Astrocyte of the cerebellum (primary cell): ENCODE measurements around the gene SLC25A42.
A peak's percentile ranks its signal among the peaks of the same experiment; 100 is the strongest.

Experiments used
- DNase-seq: peaks from one replicate; pipeline ENCODE4 v3.0.0-alpha.2; 2011; ENCODE audit warnings: low read depth
- H3K4me3 ChIP-seq: 2 replicates; pipeline ENCODE4 v1.5.1; 2011; ENCODE audit warnings: mild to moderate bottlenecking, low read depth, low read length, moderate library complexity
- CTCF ChIP-seq: IDR thresholded peaks from 2 replicates; pipeline ENCODE4 v1.5.1; 2012; ENCODE audit warnings: low read length, low read depth, moderate library complexity, mild to moderate bottlenecking; ENCODE audit errors: missing control alignments
- in situ Hi-C: cut with HindIII; loops from 2 replicates; pipeline ENCODE4 v1.10.0; 2017; ENCODE audit warnings: low sequenced_read_pairs

The SLC25A42 gene

DNA sequence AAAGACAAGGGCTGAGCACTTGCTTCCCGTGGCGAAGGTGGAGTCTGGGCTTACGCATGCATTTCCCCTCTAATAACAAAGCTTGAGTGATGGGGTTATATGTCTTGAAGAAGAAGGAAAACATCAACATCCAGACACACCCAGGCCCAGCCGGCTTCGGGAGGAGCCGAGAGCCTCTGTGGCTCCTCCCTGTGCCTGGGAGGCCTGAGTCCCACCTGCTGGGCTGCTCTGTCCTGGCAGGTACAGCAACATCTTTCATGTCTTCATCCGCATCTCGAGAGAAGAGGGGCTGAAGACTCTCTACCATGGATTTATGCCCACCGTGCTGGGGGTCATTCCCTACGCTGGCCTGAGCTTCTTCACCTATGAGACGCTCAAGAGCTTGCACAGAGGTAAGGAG, 43.9 kb downstream of the SLC25A42 start:
- H3K4me3 ChIP-seq = no peak overlapping the region
- no peak for DNase-seq
- no peak for TF ChIP-seq CTCF
- in situ Hi-C loops = no loop called here

GRCh38 chr19:19109601-19110000, 45.8 kb downstream of the SLC25A42 start:
- DNase-seq = no peak
- no peak for TF ChIP-seq CTCF
- in situ Hi-C loops = no loop called here
- no peak overlapping the region for H3K4me3 ChIP-seq

DNA sequence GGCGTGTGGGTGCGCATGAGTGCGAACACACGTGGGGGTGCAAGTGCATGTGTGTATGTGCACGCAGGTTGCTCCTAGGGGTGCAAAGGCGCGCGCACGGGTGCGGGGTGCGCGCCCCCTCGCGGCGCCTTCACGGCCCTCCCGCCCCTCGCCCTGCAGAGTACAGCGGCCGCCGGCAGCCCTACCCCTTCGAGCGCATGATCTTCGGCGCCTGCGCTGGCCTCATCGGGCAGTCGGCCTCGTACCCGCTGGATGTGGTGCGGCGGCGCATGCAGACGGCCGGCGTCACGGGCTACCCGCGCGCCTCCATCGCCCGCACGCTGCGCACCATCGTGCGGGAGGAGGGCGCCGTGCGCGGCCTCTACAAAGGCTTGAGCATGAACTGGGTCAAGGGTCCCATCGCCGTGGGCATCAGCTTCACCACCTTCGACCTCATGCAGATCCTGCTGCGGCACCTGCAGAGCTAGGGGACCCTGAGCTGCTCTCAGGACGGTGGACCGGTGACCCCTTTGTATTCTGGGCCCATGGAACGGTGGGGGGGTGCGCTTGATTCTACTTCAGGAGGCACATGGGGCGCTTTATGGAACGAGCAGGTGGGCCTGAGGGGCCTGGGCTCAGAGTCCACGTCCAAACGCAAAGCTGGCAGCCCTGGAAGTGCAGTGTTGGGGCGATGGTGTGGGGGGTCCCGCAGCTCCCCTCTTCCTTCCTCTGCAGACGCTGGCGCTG, 46.8 kb downstream of the SLC25A42 start:
- DNase-seq = no peak
- H3K4me3 ChIP-seq = no peak overlapping the region
- in situ Hi-C loops = no loop called here
- TF ChIP-seq CTCF = peak; percentile 48

DNA sequence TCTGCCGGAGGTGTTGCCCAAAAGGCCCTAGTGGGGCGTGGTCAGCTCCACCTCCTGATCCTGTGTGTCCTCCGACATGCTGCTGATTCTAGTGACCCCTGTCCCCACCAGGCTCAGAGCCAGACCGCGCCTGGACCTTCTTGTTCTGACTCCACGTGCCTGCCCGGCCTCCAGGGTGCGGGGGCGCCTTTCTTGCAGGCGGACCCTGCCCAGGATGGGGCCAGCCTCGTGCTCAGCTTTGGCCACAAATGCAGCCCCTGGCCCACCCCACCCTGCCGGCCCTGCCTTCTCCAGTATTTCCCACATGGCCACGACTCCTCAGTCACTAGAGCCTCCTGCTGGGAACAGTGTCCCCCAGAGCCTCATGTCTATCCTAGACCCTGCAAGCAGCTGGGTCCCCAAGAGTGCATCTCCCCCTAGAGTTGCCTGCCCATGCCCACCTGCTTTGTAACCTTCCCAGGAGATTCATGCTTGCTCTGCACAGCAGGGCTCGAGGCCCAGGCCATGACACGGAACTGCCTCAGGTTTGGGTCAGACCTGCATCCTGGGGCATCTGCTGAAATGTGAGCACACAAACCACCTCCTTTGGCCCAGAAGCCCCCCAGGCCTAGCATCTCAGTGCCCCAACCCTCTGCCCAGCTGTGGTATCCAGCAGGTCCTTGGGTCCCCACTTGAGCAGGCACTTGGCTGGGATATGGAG, 47.5 kb downstream of the SLC25A42 start:
- no peak for TF ChIP-seq CTCF
- in situ Hi-C loops = no loop called here
- no peak for DNase-seq
- no peak overlapping the region for H3K4me3 ChIP-seq

GRCh38 chr19:19111967-19112580, 48.3 kb downstream of the SLC25A42 start:
- no peak for DNase-seq
- no peak overlapping the region for H3K4me3 ChIP-seq
- in situ Hi-C loops = no loop called here
- no peak for TF ChIP-seq CTCF

GRCh38 chr19:19113040-19113626, 49.3 kb downstream of the SLC25A42 start:
- TF ChIP-seq CTCF = no peak
- in situ Hi-C loops = no loop called here
- no peak overlapping the region for H3K4me3 ChIP-seq
- no peak for DNase-seq
